ENCODE data around the gene RNF157. TPM values are rescaled to one million over a fixed set of nuclear protein-coding genes. Genes with fewer than 3 reads are reported as not detected.

The RNF157 gene
- total RNA-seq, 2 experiments from 2014 or later: 103 to 110 TPM

DNA sequence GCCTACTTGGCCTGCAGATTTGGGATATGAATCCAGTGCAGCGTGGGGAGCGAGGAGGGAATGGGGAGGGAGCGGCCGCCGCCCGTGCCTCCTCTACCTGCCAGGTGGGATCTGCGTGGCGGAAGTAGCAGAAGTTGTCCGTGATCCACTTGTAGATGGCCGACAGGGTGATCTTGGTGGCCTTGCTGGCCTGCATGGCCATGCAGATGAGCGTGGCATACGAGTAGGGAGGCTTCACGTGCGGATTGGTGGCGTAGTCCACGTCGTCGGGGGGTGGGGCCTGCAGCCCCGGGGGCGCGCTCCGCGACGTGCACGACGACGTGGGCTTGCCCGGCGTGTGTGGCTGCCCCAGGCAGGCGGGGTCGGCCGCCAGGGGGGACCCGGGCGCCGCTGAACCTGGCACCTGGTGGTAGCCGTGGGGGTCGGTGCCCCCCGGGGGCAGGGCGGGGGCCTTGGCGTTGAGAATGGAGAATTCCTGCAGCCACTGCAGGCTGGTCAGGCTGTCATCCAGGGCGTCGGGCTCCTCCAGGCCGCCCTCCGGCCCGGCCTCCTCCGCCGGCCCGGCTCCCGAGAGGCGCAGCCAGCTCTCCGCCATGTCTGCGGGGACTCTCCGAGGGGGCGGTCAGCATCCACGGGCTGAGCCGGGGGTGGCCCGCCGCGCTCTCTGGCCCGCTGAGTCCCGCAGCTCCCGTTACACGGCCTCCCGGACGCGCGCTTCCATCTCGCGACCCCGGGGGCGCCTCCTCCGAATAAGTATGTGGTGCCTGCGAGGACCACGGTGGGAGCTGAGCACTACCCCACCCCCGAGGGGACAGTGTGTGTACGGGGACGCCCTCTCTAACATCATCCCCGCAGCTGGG, 100.3 kb downstream of the RNF157 start:
- Mint-ChIP-seq H3K4me1 (peaks cover 43% of the 10 kb centered on the region), H3K9me3 (no peaks in the 10 kb centered on the region), H3K4me3 (peak overlapping the region; percentile 82), H3K27ac (peak overlapping the region; percentile 70), H3K36me3 (peaks cover 5% of the 10 kb centered on the region), H3K27me3 (peaks cover 5% of the 10 kb centered on the region)
- ATAC-seq (ENCODE audit: low read depth): peak; percentile 9
- POLR2A ChIA-PET: interaction anchor here (0.7 to 7.9 kb wide), 7 partner anchors 15 to 139 kb away, joined by 3 to 226 read pairs (median 4); partner anchors contain the start of gene UBALD2
- peak; percentile 74 for DNase-seq

DNA sequence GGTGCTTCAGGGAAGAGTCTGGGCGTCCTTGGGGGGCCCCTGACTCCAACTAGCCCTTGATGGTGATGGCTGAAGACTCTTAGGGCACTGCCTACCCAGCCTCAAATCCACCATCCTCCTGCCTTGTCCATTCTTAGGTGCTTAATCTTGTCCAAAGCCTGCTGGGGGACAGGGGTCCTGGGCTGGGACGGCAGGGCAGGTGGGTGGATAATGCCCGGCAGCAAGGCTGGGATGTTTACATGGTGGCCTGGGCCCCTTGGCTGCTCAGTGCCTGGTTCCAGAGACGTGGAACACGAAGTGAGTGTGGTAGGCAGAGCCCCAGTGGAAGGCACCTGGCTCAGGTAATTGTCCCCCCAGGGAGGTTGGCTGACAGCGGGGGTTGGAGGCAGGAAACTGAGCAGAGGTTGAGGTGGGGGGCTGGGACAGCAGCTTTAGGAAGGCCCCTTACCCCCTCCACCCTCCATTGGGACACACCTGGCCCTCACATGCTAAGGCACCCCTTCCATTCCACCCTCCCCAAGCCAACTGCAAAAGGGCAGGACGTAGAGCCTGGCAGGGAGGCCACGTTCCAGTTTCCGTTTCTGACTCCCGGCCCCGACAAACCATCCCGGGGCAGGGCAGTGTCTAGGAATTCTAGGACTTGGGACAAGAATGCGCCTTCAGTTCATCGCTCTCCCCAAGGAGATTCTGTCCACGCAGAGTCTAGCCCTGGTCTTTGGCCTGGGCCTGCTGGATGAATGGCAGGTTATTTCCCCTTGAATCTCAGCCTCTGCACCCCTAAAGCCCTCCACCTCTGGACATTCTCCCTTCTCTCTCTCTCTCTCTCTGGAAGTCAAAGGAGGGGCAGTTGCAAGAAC, 101.2 kb downstream of the RNF157 start:
- peaks cover 5% of the 10 kb centered on the region for H3K27me3 Mint-ChIP-seq
- DNase-seq: no peak
- POLR2A ChIA-PET: no interaction called here
- no peaks in the 10 kb centered on the region for H3K36me3 Mint-ChIP-seq
- H3K4me3 Mint-ChIP-seq: peak overlapping the region; percentile 72
- no peak for ATAC-seq (ENCODE audit: low read depth)
- H3K4me1 Mint-ChIP-seq: peaks cover 41% of the 10 kb centered on the region
- peak overlapping the region; percentile 70 for H3K27ac Mint-ChIP-seq
- H3K9me3 Mint-ChIP-seq: no peaks in the 10 kb centered on the region

DNA sequence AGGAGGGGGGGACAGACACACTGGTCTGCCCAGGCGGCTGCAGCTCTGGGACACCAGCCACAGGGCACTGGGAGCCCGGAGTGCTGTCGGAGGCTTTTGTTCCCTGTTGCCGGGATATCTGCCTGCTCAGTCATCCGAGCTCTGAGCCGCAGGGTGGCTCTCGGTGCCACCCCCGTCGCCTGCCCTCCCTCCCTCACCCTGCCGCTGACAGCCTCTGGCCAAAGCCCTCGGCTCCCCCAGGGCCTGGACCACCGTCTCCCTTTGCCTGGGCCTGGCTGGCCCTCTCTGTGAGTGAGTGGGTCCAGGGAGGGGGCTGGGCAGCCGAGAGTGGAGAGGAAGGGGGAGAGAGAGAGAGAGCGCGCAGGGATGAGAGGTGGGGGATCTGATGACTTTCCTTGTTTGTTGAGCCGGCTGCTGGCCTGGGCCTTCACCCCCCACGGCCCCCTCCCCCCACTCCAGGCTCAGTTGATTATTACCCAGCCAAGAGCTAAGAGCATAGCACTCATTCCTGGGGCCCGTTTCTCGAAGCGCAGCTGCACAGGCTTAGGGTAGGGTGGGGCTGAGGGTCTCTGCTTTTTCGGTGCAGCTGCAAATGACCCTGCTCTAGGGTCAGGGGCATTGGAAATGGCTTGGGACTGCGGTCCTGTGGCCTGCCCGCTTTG, 101.9 kb downstream of the RNF157 start:
- no peak for DNase-seq
- no peaks in the 10 kb centered on the region for H3K9me3 Mint-ChIP-seq
- POLR2A ChIA-PET: interaction anchor here (0.9 to 1.0 kb wide), 2 partner anchors 10 to 136 kb away, joined by 3 read pairs; no protein-coding TSS in a partner anchor
- peaks cover 38% of the 10 kb centered on the region for H3K4me1 Mint-ChIP-seq
- no peak overlapping the region for H3K4me3 Mint-ChIP-seq
- H3K36me3 Mint-ChIP-seq: no peaks in the 10 kb centered on the region
- no peak for ATAC-seq (ENCODE audit: low read depth)
- H3K27ac Mint-ChIP-seq: no peak overlapping the region
- H3K27me3 Mint-ChIP-seq: peaks cover 5% of the 10 kb centered on the region

DNA sequence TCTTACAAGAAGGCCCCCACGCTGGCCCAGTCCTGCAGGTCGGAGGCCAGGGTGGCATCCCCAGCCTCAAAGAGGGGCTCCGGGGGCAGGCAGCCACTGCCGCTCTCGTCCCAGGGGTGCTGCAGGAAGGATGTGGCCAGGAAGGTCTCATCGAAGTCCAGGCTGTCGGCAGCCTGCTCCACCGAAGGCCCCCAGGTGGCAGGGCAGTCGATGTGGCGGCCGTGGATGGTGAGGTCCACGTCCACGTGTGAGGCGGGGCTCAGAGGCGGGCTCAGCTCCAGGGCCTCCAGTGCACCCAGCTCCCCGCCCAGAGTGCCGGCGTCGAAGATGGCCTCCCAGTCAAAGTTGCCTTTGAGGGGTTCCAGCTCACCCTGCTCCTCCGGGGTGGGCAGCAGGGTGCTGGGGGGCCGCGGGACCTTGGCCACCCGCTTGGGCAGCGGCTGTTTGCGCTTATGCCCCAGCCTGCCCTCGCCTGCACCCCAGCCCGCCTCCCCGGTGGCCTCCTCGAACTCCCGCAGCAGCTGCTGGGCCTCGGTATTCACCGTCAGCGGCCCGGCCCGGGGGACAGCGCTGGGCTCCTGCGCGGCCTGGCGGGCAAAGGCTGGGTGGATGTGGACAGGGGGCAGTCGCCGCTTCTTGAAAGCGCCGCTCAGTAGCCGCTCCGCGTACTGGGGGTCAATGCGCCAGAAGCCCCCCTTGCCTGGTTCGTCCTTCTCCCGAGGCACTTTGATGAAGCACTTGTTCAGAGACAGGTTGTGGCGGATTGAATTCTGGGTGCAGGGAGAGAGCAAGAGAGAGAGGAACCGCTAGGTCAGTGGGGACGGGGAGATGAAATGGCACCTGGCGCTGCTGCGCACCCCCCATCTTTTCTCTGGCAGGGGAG, 102.7 kb downstream of the RNF157 start:
- peaks cover 32% of the 10 kb centered on the region for H3K4me1 Mint-ChIP-seq
- peaks cover 5% of the 10 kb centered on the region for H3K27me3 Mint-ChIP-seq
- no peak overlapping the region for H3K4me3 Mint-ChIP-seq
- H3K9me3 Mint-ChIP-seq: no peaks in the 10 kb centered on the region
- POLR2A ChIA-PET: interaction anchor here (0.9 to 1.9 kb wide), 3 partner anchors 9 to 137 kb away, joined by 3 to 4 read pairs (median 3); no protein-coding TSS in a partner anchor
- no peaks in the 10 kb centered on the region for H3K36me3 Mint-ChIP-seq
- ATAC-seq (ENCODE audit: low read depth) (no peak), DNase-seq (no peak)
- no peak overlapping the region for H3K27ac Mint-ChIP-seq

DNA sequence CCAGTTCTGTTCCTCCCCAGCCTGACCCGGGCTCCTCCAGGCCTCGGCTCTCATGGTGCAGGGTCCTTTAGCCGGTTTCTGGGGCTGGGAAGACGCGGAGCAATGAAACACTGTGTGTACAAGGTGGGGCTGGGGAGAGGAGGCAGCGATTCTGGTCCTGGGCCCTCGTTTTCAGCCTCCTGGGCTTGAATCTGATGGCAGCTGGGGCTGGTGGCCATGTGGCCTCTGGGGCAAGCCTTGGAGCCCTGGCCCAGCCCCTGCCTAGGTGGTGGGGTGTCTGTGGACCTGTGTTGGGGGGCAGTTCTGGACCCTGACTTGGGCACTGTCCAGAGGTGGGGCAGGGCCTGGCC, 103.3 kb downstream of the RNF157 start:
- H3K4me3 Mint-ChIP-seq: no peak overlapping the region
- H3K9me3 Mint-ChIP-seq: no peaks in the 10 kb centered on the region
- ATAC-seq (ENCODE audit: low read depth) (no peak), DNase-seq (no peak)
- POLR2A ChIA-PET: interaction anchor here (1.9 kb wide), 1 partner anchor 137 kb away, joined by 4 read pairs; no protein-coding TSS in a partner anchor
- H3K4me1 Mint-ChIP-seq: peaks cover 26% of the 10 kb centered on the region
- H3K27me3 Mint-ChIP-seq: peaks cover 5% of the 10 kb centered on the region
- peak overlapping the region; percentile 48 for H3K27ac Mint-ChIP-seq
- H3K36me3 Mint-ChIP-seq: no peaks in the 10 kb centered on the region

DNA sequence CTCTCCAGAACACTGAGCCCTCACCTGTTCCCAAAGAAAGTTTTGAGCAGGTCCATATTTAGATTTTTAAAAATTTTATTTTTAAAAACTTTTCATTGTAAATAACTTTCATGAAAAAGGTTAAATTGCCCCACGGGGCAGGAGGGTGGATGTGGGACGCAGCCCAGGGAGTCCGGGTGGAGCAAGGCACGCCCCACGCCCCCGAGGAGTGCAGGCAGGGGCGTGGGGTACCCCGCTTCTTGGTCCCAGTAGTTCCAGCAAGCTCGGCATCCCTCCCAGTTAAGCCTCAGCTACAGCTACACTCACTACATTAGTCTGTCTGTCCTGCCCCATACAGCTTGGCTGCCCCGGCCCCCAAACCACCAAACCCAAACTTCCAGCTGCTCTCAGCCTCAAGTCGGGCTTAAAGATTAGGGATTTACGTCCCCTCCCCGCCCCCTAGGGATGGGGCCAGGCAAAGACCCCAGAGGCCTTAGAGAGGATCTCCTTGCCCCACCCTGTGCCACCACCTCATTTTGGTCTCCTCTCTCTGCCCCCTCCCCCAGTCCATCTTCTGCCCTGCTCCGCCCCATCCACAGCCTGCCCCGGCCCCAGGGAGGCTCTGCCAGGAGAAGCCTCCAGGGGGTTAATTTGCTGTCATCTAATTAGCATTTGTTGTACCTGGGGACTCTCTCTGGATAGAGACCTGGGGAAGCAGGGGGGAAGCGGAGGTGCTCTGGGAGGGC, 103.9 kb downstream of the RNF157 start:
- Mint-ChIP-seq H3K27me3 (peaks cover 5% of the 10 kb centered on the region), H3K9me3 (no peaks in the 10 kb centered on the region), H3K27ac (peak overlapping the region; percentile 48), H3K36me3 (no peaks in the 10 kb centered on the region), H3K4me3 (no peak overlapping the region), H3K4me1 (peaks cover 25% of the 10 kb centered on the region)
- DNase-seq: no peak
- POLR2A ChIA-PET: interaction anchor here (1.9 to 2.1 kb wide), 2 partner anchors 10 to 138 kb away, joined by 4 to 12 read pairs; no protein-coding TSS in a partner anchor
- no peak for ATAC-seq (ENCODE audit: low read depth)

DNA sequence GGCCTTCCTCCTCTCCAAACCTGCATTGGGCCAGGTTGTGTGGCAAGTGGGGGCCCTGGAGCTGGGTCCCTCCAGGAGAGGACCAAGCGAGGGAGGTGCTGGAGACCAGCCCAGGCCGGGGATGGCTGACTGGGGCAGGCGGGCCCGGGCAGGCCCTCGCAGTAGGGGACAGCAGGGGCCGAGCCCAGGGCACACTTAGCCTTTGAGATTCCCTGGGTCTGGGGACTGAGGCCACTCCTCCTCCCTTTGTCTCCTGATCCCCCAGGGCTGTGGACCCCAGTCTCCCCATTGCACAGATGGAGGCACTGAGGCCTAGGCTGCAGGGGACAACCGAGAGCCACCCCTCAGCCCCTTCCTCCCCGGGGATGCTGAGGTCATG, 104.5 kb downstream of the RNF157 start:
- DNase-seq: no peak
- H3K27ac Mint-ChIP-seq: peak overlapping the region; percentile 93
- POLR2A ChIA-PET: interaction anchor here (1.8 to 2.1 kb wide), 3 partner anchors 9 to 138 kb away, joined by 4 to 12 read pairs (median 5); no protein-coding TSS in a partner anchor
- no peaks in the 10 kb centered on the region for H3K9me3 Mint-ChIP-seq
- H3K27me3 Mint-ChIP-seq: peaks cover 5% of the 10 kb centered on the region
- H3K4me3 Mint-ChIP-seq: no peak overlapping the region
- H3K4me1 Mint-ChIP-seq: peaks cover 25% of the 10 kb centered on the region
- H3K36me3 Mint-ChIP-seq: no peaks in the 10 kb centered on the region
- ATAC-seq (ENCODE audit: low read depth): no peak

DNA sequence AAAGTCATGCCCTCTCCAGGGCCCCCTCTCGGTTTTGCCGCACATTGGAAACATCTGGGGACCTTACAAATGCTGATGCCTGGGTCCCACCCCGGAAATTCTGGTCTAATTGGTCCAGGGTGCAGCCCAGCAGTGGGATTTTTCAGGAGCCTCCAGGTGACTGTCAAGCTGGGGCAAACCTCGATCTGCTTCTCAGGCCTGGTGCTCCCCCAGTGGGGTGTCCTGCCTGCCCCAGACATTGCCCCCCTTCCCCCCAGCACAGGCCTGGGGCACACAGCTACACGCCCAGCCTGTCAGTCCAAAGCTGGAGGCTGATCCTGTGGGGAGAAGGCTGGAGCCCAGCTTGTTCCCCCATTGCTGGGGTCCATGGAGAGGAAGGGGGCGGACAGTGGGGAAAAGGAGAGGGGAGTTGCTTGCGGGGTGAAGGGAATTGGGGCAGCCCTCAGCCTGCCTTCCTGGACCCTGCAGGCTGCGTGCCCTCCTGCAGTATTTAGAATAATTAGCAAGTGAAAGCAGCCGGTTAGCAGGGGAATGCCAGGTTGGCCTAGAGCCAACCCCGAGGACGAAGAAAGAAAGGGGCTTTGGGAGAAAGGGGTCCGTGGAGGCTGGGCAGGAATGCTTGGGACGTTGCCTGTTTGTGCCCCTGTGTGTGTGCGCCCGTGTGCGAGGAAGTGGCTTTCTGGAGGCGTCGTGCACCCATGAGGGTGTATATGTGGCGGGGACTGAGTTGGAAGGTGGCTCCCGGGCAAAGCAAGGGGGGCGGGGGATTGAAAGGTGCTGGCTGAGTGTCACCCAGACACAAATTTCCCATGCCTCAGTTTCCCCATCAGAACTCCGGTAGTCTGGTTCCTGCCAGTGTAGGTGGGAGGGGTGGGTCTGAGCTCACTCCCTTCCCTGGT, 105.1 kb downstream of the RNF157 start:
- H3K27me3 Mint-ChIP-seq: peaks cover 3% of the 10 kb centered on the region
- H3K36me3 Mint-ChIP-seq: no peaks in the 10 kb centered on the region
- POLR2A ChIA-PET: interaction anchor here (0.8 to 2.1 kb wide), 6 partner anchors 8 to 140 kb away, joined by 3 to 12 read pairs (median 4); no protein-coding TSS in a partner anchor
- H3K27ac Mint-ChIP-seq: peak overlapping the region; percentile 93
- no peaks in the 10 kb centered on the region for H3K9me3 Mint-ChIP-seq
- peak overlapping the region; percentile 59 for H3K4me3 Mint-ChIP-seq
- DNase-seq (no peak), ATAC-seq (ENCODE audit: low read depth) (peak; percentile 38)
- peaks cover 23% of the 10 kb centered on the region for H3K4me1 Mint-ChIP-seq

DNA sequence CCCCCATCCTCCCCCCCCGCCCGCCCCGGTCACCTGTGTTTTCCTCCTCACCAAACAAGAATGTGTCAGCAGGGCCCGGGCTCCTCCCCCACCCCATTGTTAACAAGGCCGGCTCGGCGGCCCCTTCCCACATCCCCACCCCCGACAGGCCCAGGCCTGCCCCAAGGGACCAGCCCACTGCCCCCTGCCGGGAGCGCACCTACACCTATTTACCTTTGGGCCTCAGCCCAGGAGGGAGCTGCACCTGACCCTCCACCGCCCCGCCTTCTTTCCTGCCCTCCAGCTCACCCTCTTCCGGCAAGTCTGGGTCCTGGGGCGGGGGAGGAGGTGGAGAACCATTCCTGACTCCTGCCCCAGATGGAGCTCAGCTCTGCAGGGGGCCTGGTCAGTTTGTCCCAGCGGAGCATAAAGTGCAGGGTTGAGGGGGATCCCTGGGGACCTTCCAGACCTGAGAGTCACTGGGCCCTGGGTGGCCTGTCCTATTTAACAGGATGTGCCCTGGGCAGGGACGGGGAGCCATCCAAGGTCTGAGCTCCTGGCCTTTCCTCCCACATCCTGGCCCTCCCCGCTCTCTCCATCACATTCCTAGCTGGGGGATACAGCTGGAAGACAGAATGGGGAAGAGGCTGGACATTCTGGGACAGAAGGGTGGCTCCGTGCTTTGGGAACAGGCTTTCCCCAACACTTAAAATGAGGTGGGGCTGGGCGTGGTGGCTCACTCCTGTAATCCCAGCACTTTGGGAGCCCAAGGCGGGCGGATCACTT, 107.5 kb downstream of the RNF157 start:
- ATAC-seq (ENCODE audit: low read depth) (no peak), DNase-seq (no peak)
- Mint-ChIP-seq H3K4me3 (no peak overlapping the region), H3K4me1 (peaks cover 25% of the 10 kb centered on the region), H3K27me3 (no peaks in the 10 kb centered on the region), H3K27ac (no peak overlapping the region), H3K36me3 (no peaks in the 10 kb centered on the region), H3K9me3 (no peaks in the 10 kb centered on the region)
- POLR2A ChIA-PET: interaction anchor here (0.5 to 1.9 kb wide), 2 partner anchors 138 to 275 kb away, joined by 3 to 7 read pairs; no protein-coding TSS in a partner anchor

DNA sequence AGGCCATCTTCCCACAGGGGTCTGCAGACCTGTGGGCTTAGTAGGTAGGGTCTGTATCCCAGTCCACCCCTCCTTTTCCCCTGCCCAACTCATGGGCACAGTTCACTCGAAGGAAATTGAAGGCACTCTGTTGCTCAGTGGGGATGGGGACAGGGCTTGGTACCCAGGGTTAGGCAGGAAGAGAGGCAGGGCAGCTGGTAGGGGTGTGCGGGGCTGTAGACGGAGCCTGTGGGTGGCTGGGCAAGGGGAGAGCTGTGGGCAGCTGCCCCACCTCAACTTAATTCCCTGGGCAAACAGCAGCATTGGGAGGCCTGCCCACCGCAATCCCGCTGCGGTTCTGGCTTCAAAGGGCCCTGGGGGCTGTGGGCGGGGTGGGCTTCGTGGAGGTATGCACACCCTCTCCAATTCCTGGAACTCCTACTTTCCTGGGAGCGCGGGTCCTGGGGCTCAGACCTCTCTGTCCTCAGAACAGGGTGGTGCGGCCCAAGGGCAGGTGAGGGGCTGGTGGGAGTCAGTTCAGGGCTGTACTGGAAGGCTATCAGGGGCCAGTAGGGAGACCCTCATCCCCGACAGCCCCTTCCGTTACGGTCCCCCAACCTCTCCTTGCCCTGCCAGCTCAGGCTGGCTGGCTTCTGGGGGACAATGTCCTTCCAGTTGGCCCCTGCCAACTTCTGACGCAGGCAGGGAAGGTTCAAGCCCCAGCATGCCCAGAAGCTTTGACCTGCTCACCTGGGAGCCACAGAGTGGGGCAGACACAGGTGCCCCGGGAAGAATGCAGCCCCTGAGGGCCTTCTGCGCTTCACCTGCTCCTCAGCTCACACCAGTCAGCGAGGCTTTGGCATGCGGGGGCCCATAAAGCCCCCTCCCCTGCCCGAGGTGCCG, 108.4 kb downstream of the RNF157 start:
- POLR2A ChIA-PET: no interaction called here
- Mint-ChIP-seq H3K27ac (no peak overlapping the region), H3K9me3 (no peaks in the 10 kb centered on the region), H3K4me1 (peaks cover 28% of the 10 kb centered on the region), H3K4me3 (no peak overlapping the region), H3K27me3 (no peaks in the 10 kb centered on the region), H3K36me3 (no peaks in the 10 kb centered on the region)
- no peak for DNase-seq
- no peak for ATAC-seq (ENCODE audit: low read depth)

All from activated naive CD8-positive, alpha-beta T cell treated with anti-CD3 and anti-CD28 coated beads, Interleukin-2, amount 10 ng/mL, durations not matched to agents 7 days and 5 days (primary cell).